ENCODE results near the gene RHOB. TPM values are rescaled to one million over a fixed set of nuclear protein-coding genes. Genes with fewer than 3 reads are reported as not detected.

The RHOB gene
- total RNA-seq, 2 donors from 2014 or later, result 391 to 554 TPM

- DNase-seq (ENCODE audit: low spot score), result no peak
These were observed 7.4 kb upstream of the RHOB start for GRCh38 chr2:20439503-20439902.

GRCh38 chr2:20440001-20440560 lies 6.8 kb upstream of the RHOB start:
- 97% methylated on average over 6 of the region's 6 CpGs for WGBS
- Histone ChIP-seq H3K27me3 (replicated peaks; ENCODE audit: insufficient read depth) (no peaks in the 10 kb centered on the region), H3K4me3 (no peak overlapping the region), H3K4me1 (replicated peaks) (peaks cover 6% of the 10 kb centered on the region), H3K27ac (peak overlapping the region in 1 of 2 donors; percentile 86), H3K36me3 (no peaks in the 10 kb centered on the region), H3K9me3 (no peaks in the 10 kb centered on the region)
- no peak for DNase-seq (ENCODE audit: low spot score)
- no peak for TF ChIP-seq CTCF (IDR thresholded peaks at IDR 0.05)
- TF ChIP-seq POLR2AphosphoS5 (IDR thresholded peaks at IDR 0.05), result no peak
- no peak for TF ChIP-seq POLR2A (IDR thresholded peaks at IDR 0.05)
- intact Hi-C loops (cut with DNase I), result no loop called here

More at GRCh38 chr2:20439503-20439902, 7.4 kb upstream of the RHOB start:
- Histone ChIP-seq H3K36me3 (no peaks in the 10 kb centered on the region), H3K4me1 (replicated peaks) (peaks cover 6% of the 10 kb centered on the region), H3K4me3 (no peak overlapping the region), H3K27me3 (replicated peaks; ENCODE audit: insufficient read depth) (no peaks in the 10 kb centered on the region), H3K9me3 (no peaks in the 10 kb centered on the region), H3K27ac (peak overlapping the region; percentile 67 to 86)
- 76% methylated on average over 5 of the region's 5 CpGs for WGBS
- intact Hi-C loops (cut with DNase I), result no loop called here
- TF ChIP-seq POLR2A (IDR thresholded peaks at IDR 0.05) (no peak), POLR2AphosphoS5 (IDR thresholded peaks at IDR 0.05) (no peak), CTCF (IDR thresholded peaks at IDR 0.05) (no peak)

- 27% methylated on average over 6 of the region's 6 CpGs for WGBS
- H3K4me1 ChIP-seq (replicated peaks), result peaks cover 6% of the 10 kb centered on the region
- no peaks in the 10 kb centered on the region for H3K36me3 ChIP-seq
- peak; percentile 58 to 79 (median 61) for TF ChIP-seq CTCF (IDR thresholded peaks at IDR 0.05)
- peak; percentile 54 for TF ChIP-seq POLR2AphosphoS5 (IDR thresholded peaks at IDR 0.05)
- no peak for TF ChIP-seq POLR2A (IDR thresholded peaks at IDR 0.05)
- no peak overlapping the region for H3K4me3 ChIP-seq
- H3K27me3 ChIP-seq (replicated peaks; ENCODE audit: insufficient read depth), result no peaks in the 10 kb centered on the region
- H3K9me3 ChIP-seq, result no peaks in the 10 kb centered on the region
- intact Hi-C loops (cut with DNase I), result no loop called here
- H3K27ac ChIP-seq, result peak overlapping the region; percentile 78 to 87
- DNase-seq (ENCODE audit: low spot score), result no peak
These were observed 3.5 kb upstream of the RHOB start for GRCh38 chr2:20443276-20443920.

GRCh38 chr2:20444101-20444992 lies 2.5 kb upstream of the RHOB start:
- Histone ChIP-seq H3K4me3 (no peak overlapping the region), H3K27ac (peak overlapping the region; percentile 78 to 87), H3K36me3 (no peaks in the 10 kb centered on the region), H3K4me1 (replicated peaks) (peaks cover 6% of the 10 kb centered on the region), H3K27me3 (replicated peaks; ENCODE audit: insufficient read depth) (no peaks in the 10 kb centered on the region), H3K9me3 (no peaks in the 10 kb centered on the region)
- intact Hi-C loops (cut with DNase I), result no loop called here
- peak; percentile 11 for TF ChIP-seq POLR2AphosphoS5 (IDR thresholded peaks at IDR 0.05)
- no peak for TF ChIP-seq CTCF (IDR thresholded peaks at IDR 0.05)
- no peak for TF ChIP-seq POLR2A (IDR thresholded peaks at IDR 0.05)
- WGBS, result 16% methylated on average over 12 of the region's 12 CpGs
- DNase-seq (ENCODE audit: low spot score), result no peak

Measured in prostate gland (tissue), 2 donors.